Activated CD4-positive, alpha-beta T cell treated with anti-CD3 and anti-CD28 coated beads for 36 hours (primary cell): ENCODE measurements around the gene RNF213. TPM values are rescaled to one million over a fixed set of nuclear protein-coding genes. Genes with fewer than 3 reads are reported as not detected.

Source experiments
- ATAC-seq: fragments of 200-7000 bp; cut with Tn5 transposase; one replicate; pipeline ENCODE4 v1.10.0; 2021; ENCODE audit warnings: mild to moderate bottlenecking, moderate library complexity
- CTCF ChIA-PET: fragments of 350-600 bp; sonication (Branson Sonifier 250); formaldehyde crosslinking; loops from one replicate; lab custom pipeline; 2021; ENCODE audit warnings: antibody characterized with exemption; lab: Charles Lee
- POLR2A ChIA-PET: fragments of 350-600 bp; sonication (Branson Sonifier 250); formaldehyde crosslinking; loops from one replicate; lab custom pipeline; 2021; ENCODE audit warnings: antibody characterized with exemption, inconsistent platforms; lab: Charles Lee
- DNase-seq: peaks from one replicate; pipeline ENCODE4 v3.0.0-alpha.2; 2020
- H3K27ac Mint-ChIP-seq: one replicate; pipeline ENCODE4 v1.8.0; 2021; ENCODE audit warnings: mixed read lengths
- H3K27me3 Mint-ChIP-seq: one replicate; pipeline ENCODE4 v1.8.0; 2021; ENCODE audit warnings: mixed read lengths
- H3K36me3 Mint-ChIP-seq: one replicate; pipeline ENCODE4 v1.8.0; 2021; ENCODE audit warnings: low read depth, mixed read lengths
- H3K4me1 Mint-ChIP-seq: one replicate; pipeline ENCODE4 v1.8.0; 2021; ENCODE audit warnings: mixed read lengths
- H3K4me3 Mint-ChIP-seq: one replicate; pipeline ENCODE4 v1.8.0; 2021; ENCODE audit warnings: mild to moderate bottlenecking, moderate library complexity, mixed read lengths
- H3K9me3 Mint-ChIP-seq: one replicate; pipeline ENCODE4 v1.8.0; 2021; ENCODE audit warnings: low read depth, mixed read lengths
- intact Hi-C, 2 experiments: fragments of 100-400 bp; cut with DNase I in 1 of 2; cut with micrococcal nuclease in 1 of 2; formaldehyde crosslinking; loops; one replicate each; pipeline versions ENCODE4 v1.14.2 to v1.15.1; 2022 to 2024; cut with DNase I, micrococcal nuclease
- total RNA-seq, 2 experiments: library from RNA; stranded (reverse); gene quantifications; one replicate each; pipeline ENCODE4 v1.2.3, GENCODE V29; 2021

Gene RNF213
- total RNA-seq, 2 experiments from 2014 or later = 334 to 366 TPM

DNA sequence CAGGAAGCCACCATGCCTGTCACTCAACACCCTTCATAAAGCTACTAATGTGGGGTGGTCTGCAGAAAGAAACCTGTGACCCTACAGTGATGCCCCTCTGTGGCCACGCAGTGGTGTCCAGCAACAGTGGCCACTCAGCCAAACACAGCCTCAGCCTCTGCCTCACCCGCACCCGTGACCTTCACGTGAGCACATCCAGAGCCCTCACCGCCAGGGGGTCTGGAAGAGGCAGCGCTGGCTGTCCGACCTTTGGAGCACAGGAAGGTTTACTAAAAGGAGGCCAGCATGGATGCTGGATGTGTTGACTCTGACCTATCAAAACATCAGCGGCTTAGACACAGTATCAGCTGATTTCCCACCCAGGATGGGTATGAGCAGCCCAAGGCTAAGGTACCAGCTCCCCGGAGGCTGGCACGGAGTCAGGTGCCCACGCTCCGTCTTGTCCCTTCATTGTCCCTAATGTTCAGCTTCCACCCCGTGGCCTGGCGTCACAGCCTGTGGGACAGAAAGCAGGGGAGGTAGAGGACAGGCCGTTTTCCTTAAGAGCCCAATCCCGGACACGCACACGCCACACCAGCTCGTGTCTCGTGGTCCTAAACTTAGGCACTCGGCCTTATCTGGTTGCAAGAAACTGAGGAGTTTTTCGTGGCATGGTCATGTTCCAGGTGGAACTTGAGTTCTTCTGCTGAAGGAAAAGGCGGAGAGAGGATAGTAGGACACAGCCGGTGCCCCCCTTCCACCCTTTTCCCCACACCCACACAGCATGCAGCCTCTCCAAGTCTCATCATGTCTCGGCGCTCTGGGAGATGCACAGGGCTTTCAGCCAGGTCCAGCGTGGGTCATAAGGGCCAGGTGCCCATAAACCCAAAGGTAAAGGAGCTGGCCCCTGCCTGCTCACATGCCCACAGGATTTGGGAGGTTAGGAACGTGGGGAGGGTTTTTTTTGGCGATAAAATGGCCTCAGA, 104.6 kb downstream of the RNF213 start:
- DNase-seq (no peak), ATAC-seq (no peak)
- H3K4me1 Mint-ChIP-seq = no peaks in the 10 kb centered on the region
- intact Hi-C loops = no loop called here
- H3K36me3 Mint-ChIP-seq = peaks cover 77% of the 10 kb centered on the region
- no peak overlapping the region for H3K4me3 Mint-ChIP-seq
- ChIA-PET POLR2A (no interaction called here), CTCF (interaction anchor here (0.6 kb wide), 1 partner anchor 1956 kb away, joined by 4 read pairs; no protein-coding TSS in a partner anchor)
- H3K27me3 Mint-ChIP-seq = no peaks in the 10 kb centered on the region
- no peaks in the 10 kb centered on the region for H3K9me3 Mint-ChIP-seq
- H3K27ac Mint-ChIP-seq = no peak overlapping the region

DNA sequence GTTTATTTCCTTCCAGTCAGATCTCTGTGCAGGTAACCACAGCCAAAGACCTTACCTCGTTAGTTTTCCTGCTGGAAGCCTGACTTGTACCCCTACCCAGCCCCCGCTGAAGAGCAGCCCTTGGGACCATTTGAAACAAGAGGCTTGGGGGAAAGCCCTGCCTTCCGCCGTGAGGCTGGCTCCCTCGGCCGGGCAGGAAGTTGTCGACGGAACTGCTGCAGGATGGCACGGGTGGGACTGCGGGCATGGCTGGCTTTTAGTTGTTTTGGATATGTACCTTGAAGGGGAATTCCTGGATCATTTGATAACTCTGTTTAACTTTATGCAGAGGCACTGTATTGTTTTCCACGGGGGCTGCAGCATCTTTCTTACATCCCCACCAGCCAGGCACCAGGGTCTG, 105.3 kb downstream of the RNF213 start:
- ChIA-PET CTCF (no interaction called here), POLR2A (no interaction called here)
- Mint-ChIP-seq H3K27me3 (no peaks in the 10 kb centered on the region), H3K27ac (no peak overlapping the region), H3K9me3 (no peaks in the 10 kb centered on the region), H3K4me3 (no peak overlapping the region), H3K4me1 (no peaks in the 10 kb centered on the region), H3K36me3 (peaks cover 77% of the 10 kb centered on the region)
- intact Hi-C loops = no loop called here
- no peak for ATAC-seq
- DNase-seq = no peak

DNA sequence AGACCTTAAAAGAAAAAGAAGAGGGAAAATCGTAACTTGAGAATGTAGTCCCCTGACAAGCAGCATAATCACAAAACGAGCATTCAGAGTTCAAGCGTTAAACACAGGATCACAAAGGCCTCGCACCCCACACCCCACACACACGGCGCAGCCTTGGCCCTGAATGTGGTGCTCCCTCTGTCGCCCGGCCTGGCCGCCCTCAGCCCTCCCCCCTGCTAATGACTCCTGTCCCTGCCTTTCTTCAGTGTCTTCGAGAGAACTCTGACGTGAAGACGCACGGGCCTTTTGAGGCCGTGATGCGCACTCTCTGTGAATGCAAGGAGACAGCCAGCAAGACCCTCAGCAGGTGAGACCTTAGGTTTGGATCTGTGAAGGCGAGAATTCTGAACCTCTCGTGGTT, 106.9 kb downstream of the RNF213 start:
- POLR2A ChIA-PET = no interaction called here

DNA sequence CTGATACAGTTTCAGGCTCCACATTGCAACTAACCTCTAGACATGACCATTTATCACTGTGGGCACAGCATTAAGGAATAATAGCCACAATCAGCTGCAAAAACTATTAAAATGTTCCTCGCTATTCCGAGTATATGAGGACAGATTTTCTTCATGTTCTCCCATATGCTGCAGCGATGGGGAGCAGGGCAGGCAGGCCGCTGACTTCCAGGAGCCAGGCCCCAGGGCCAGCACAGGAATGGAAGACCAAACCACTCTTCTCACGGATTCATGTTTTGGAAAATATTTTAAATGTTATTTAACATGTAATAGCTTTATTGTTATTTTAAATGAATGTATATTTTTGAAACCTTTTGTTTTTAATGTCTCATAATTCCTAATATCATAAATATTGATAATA, 110.5 kb downstream of the RNF213 start:
- Mint-ChIP-seq H3K36me3 (peaks cover 77% of the 10 kb centered on the region), H3K27me3 (no peaks in the 10 kb centered on the region), H3K27ac (no peak overlapping the region), H3K4me1 (no peaks in the 10 kb centered on the region), H3K9me3 (no peaks in the 10 kb centered on the region), H3K4me3 (no peak overlapping the region)
- no peak for DNase-seq
- ATAC-seq = no peak
- CTCF ChIA-PET = interaction anchor here (0.7 to 2.2 kb wide), 3 partner anchors 8 to 528 kb away, joined by 3 to 4 read pairs (median 4); no protein-coding TSS in a partner anchor
- intact Hi-C loops = no loop called here
- POLR2A ChIA-PET = interaction anchor here (0.8 kb wide), 1 partner anchor 87 kb away, joined by 7 read pairs; no protein-coding TSS in a partner anchor

More for the DNA sequence above, 106.9 kb downstream of the RNF213 start:
- DNase-seq = no peak
- ATAC-seq = no peak
- Mint-ChIP-seq H3K9me3 (no peaks in the 10 kb centered on the region), H3K4me1 (no peaks in the 10 kb centered on the region), H3K27ac (no peak overlapping the region), H3K36me3 (peaks cover 77% of the 10 kb centered on the region), H3K4me3 (no peak overlapping the region), H3K27me3 (no peaks in the 10 kb centered on the region)
- intact Hi-C loops = no loop called here
- CTCF ChIA-PET = no interaction called here

DNA sequence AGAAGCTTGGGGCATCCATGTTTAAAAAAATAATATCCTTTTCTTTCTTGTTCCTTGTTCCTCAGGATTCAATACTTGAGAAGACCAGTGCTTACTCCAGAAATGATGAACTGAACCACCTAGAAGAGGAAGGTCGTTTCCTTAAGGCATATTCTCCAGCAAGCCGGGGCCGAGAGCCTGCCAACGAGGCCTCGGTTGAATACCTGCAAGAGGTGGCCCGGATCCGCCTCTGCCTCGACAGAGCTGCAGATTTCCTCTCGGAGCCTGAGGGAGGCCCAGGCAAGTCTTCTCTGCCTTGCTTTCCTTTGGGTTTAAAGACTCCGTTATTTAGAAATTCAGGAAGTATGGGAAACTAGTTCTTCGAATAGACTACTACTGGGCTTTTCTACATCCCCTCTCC, 111.8 kb downstream of the RNF213 start:
- no peaks in the 10 kb centered on the region for H3K4me1 Mint-ChIP-seq
- DNase-seq = no peak
- peaks cover 81% of the 10 kb centered on the region for H3K36me3 Mint-ChIP-seq
- intact Hi-C loops = no loop called here
- ChIA-PET POLR2A (no interaction called here), CTCF (interaction anchor here (2.2 kb wide), 1 partner anchor 11 kb away, joined by 4 read pairs; no protein-coding TSS in a partner anchor)
- H3K27ac Mint-ChIP-seq = no peak overlapping the region
- no peak for ATAC-seq
- H3K4me3 Mint-ChIP-seq = no peak overlapping the region
- no peaks in the 10 kb centered on the region for H3K9me3 Mint-ChIP-seq
- no peaks in the 10 kb centered on the region for H3K27me3 Mint-ChIP-seq

DNA sequence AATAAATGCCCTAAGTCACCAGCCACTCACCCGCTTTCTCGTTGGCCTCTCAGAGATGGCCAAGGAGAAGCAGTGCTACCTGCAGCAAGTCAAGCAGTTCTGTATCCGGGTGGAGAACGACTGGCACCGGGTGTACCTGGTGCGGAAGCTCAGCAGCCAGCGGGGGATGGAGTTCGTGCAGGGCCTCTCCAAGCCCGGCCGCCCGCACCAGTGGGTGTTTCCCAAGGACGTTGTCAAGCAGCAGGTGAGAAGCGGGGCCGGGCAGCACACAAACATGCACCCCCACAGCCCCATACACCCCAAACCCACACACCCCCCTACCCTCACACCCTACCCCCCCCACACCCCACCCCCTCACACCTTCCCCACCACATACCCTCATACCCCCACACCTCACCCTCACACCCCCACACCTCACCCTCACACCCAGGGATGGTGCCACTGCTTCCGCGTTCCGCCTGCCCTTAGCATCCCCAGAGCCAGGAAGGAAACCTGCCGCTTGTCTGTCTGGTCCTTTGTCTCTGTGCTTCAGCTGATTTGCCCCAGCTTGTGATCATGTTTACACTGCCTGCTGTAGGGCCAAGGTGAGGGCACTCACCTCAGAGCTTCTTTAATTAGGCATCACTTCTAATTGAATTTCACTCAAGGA, 112.4 kb downstream of the RNF213 start:
- Mint-ChIP-seq H3K36me3 (peaks cover 81% of the 10 kb centered on the region), H3K4me1 (no peaks in the 10 kb centered on the region), H3K27me3 (no peaks in the 10 kb centered on the region), H3K27ac (no peak overlapping the region), H3K4me3 (no peak overlapping the region), H3K9me3 (no peaks in the 10 kb centered on the region)
- ATAC-seq (no peak), DNase-seq (no peak)
- ChIA-PET CTCF (interaction anchor here (0.6 to 2.2 kb wide), 4 partner anchors 11 to 32 kb away, joined by 3 to 4 read pairs (median 4); no protein-coding TSS in a partner anchor), POLR2A (no interaction called here)
- intact Hi-C loops = no loop called here

DNA sequence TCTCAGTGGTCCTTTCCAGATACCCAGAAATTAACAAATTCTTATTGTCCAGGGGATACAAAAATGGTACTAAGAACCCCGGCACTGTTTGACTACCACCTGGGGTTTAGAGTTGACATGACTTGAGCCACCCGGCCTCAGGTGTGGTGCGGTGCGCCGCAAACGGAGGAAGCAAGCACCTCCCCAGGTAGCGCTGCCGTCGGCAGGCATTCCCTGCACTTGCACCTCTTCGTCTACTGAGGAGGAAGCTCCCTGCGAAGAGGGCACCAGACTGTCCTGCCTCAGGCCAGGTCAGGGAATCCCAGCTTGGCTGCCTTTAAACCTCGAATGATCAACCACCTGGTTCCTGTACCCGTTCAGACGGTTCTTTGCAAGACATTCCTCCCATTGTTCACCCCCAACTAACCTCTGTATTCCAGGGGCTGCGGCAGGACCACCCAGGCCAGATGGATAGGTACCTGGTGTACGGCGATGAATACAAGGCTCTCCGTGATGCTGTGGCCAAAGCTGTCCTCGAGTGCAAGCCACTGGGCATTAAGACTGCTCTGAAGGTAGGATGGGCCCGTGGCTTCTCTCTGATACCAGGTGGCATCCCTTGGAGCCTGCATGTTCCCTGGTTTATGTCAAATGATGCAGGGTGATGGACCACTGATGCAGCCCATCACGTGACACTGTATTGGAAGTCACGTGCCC, 113.5 kb downstream of the RNF213 start:
- H3K9me3 Mint-ChIP-seq = no peaks in the 10 kb centered on the region
- H3K4me1 Mint-ChIP-seq = no peaks in the 10 kb centered on the region
- intact Hi-C loops = no loop called here
- no peak for DNase-seq
- ChIA-PET POLR2A (no interaction called here), CTCF (interaction anchor here (1.2 kb wide), 1 partner anchor 12 kb away, joined by 4 read pairs; no protein-coding TSS in a partner anchor)
- H3K36me3 Mint-ChIP-seq = peaks cover 81% of the 10 kb centered on the region
- ATAC-seq = no peak
- H3K4me3 Mint-ChIP-seq = no peak overlapping the region
- H3K27me3 Mint-ChIP-seq = no peaks in the 10 kb centered on the region
- no peak overlapping the region for H3K27ac Mint-ChIP-seq

DNA sequence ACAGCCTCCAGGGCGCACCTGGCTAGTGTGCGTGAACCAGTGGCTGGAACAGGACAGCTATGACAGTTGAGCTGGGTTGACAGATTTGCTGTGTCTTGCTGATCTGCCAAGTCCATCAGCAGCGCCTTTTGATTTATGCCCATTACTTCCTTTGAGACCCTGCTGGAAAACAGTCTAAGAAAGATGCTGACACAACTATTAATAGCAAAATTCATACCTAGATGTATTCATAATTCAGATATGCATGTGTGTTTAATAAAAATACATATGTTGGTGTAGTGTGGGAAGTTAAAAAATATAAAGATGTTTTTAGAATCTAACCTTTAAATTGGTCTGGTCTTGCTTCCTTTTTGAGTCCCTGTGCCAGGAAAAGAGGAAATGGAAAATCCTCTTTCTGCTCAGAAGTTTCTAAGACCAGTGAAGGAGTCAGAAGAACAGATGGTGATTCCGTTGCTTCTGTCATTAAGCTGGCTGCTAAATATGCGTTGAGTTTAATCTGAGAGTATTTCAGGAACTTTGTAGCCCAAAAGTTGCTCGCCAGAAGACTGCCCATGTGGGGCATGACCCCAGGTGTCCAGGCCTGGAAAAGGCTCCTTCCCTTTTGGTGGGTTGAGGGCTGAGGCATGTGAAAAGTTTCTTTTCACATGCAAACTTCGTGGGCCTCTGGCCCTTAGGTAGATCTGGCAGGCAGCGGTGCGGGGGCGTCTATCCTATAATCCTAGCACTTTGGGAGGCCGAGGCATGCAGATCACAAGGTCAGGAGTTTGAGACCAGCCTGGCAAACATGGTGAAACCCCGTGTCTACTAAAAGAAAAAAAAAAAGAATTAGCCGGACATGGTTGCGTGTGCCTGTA, 114.3 kb downstream of the RNF213 start:
- peaks cover 83% of the 10 kb centered on the region for H3K36me3 Mint-ChIP-seq
- H3K4me1 Mint-ChIP-seq = no peaks in the 10 kb centered on the region
- no peaks in the 10 kb centered on the region for H3K9me3 Mint-ChIP-seq
- no peak overlapping the region for H3K4me3 Mint-ChIP-seq
- DNase-seq (no peak), ATAC-seq (no peak)
- CTCF ChIA-PET = interaction anchor here (1.7 kb wide), 1 partner anchor 12 kb away, joined by 5 read pairs; no protein-coding TSS in a partner anchor
- intact Hi-C loops = no loop called here
- H3K27me3 Mint-ChIP-seq = no peaks in the 10 kb centered on the region
- H3K27ac Mint-ChIP-seq = peak overlapping the region; percentile 65
- POLR2A ChIA-PET = no interaction called here

DNA sequence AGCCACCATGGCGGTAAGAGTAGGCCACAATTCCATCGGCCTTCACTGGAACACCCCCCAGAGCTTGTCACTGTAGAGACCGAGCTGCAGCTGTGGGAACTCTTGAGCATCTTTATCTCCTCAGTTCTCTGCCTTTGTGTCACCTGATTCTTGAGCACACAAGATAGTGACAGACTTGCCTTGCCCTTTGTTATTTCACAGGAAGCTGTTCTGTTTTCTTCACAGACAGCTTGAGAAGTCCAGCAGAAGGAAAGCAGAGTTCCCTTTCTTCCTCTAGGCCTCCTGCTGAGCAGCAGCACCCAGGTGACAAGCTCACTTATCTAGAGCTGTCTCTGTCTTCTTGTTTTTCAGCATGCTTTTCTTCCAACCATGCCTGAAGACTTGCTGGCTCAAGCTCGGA, 115.9 kb downstream of the RNF213 start:
- H3K36me3 Mint-ChIP-seq = peaks cover 88% of the 10 kb centered on the region
- H3K4me1 Mint-ChIP-seq = no peaks in the 10 kb centered on the region
- no peaks in the 10 kb centered on the region for H3K9me3 Mint-ChIP-seq
- DNase-seq (no peak), ATAC-seq (no peak)
- H3K27ac Mint-ChIP-seq = no peak overlapping the region
- intact Hi-C loops = no loop called here
- H3K27me3 Mint-ChIP-seq = no peaks in the 10 kb centered on the region
- ChIA-PET POLR2A (interaction anchor here (0.6 kb wide), 1 partner anchor 65 kb away, joined by 3 read pairs; no protein-coding TSS in a partner anchor), CTCF (interaction anchor here (1.0 to 1.7 kb wide), 4 partner anchors 8 to 25 kb away, joined by 3 to 5 read pairs (median 3); no protein-coding TSS in a partner anchor)
- no peak overlapping the region for H3K4me3 Mint-ChIP-seq

DNA sequence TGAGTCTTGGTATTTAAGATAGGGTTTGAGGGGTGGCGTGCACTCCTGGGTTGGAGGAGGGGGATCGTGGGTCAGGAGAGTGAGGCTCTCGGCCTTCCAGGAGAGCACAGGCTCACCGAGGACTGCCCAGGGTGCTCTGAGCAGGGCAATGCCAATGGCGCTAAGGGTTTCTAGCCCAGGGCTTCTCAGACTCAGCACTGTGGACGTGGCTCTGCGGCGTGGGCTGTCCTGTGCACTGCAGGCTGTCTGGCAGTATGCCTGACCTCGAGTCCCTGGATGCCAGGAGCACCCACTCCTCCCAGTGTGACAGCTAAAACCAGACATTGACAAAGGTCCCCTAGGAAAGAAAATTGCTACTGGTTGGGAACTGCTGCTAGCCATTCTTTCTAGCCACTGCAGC, 117.1 kb downstream of the RNF213 start:
- no peaks in the 10 kb centered on the region for H3K27me3 Mint-ChIP-seq
- peaks cover 85% of the 10 kb centered on the region for H3K36me3 Mint-ChIP-seq
- DNase-seq = no peak
- ChIA-PET POLR2A (no interaction called here), CTCF (interaction anchor here (0.6 to 0.8 kb wide), 3 partner anchors 11 to 241 kb away, joined by 3 to 4 read pairs (median 3); no protein-coding TSS in a partner anchor)
- no peak for ATAC-seq
- H3K9me3 Mint-ChIP-seq = no peaks in the 10 kb centered on the region
- no peak overlapping the region for H3K4me3 Mint-ChIP-seq
- intact Hi-C loops = no loop called here
- H3K27ac Mint-ChIP-seq = no peak overlapping the region
- no peaks in the 10 kb centered on the region for H3K4me1 Mint-ChIP-seq
